HEK293 (cell line): Measurements from ENCODE around the gene DIO1.

ENCODE experiments used
- OSR2 ChIP-seq: fragments of 450-650 bp; formaldehyde crosslinking; IDR thresholded peaks from 2 replicates; pipeline ENCODE4 v1.5.1; 2016; ENCODE audit warnings: missing biosample characterization, missing genetic modification characterization
- OVOL3 ChIP-seq: fragments of 450-650 bp; formaldehyde crosslinking; IDR thresholded peaks from 2 replicates; pipeline ENCODE4 v1.5.1; 2016; ENCODE audit warnings: missing biosample characterization, missing genetic modification characterization
- TCF7L2 ChIP-seq: IDR thresholded peaks from 2 replicates; pipeline ENCODE4 v1.6.1; 2011; ENCODE audit warnings: low read depth, mild to moderate bottlenecking, inconsistent platforms, low read length, moderate library complexity, borderline replicate concordance
- YY1 ChIP-seq: fragments of 450-650 bp; formaldehyde crosslinking; IDR thresholded peaks from 2 replicates; pipeline ENCODE4 v1.5.1; 2018; ENCODE audit warnings: missing biosample characterization, missing genetic modification characterization
- ZNF292 ChIP-seq: fragments of 450-650 bp; formaldehyde crosslinking; IDR thresholded peaks from 2 replicates; pipeline ENCODE4 v1.5.1; 2016; ENCODE audit warnings: low read depth, missing biosample characterization, missing genetic modification characterization, borderline replicate concordance
- ZNF792 ChIP-seq: fragments of 450-650 bp; formaldehyde crosslinking; IDR thresholded peaks from 2 replicates; pipeline ENCODE4 v1.5.1; 2016; ENCODE audit warnings: missing biosample characterization, missing genetic modification characterization
- ZSCAN30 ChIP-seq: fragments of 450-650 bp; IDR thresholded peaks from 2 replicates; pipeline ENCODE4 v1.5.1; 2018; ENCODE audit warnings: missing biosample characterization, mild to moderate bottlenecking, missing genetic modification characterization, moderate library complexity
- TF ChIP-seq, protein P1 (sequence below): fragments of 450-650 bp; formaldehyde crosslinking; IDR thresholded peaks from 2 replicates; pipeline ENCODE4 v1.5.1; 2016; ENCODE audit warnings: missing biosample characterization, missing genetic modification characterization
- TF ChIP-seq, protein P2 (sequence below): fragments of 450-650 bp; formaldehyde crosslinking; IDR thresholded peaks from 2 replicates; pipeline ENCODE4 v1.5.1; 2016; ENCODE audit warnings: missing biosample characterization, missing genetic modification characterization

DNA sequence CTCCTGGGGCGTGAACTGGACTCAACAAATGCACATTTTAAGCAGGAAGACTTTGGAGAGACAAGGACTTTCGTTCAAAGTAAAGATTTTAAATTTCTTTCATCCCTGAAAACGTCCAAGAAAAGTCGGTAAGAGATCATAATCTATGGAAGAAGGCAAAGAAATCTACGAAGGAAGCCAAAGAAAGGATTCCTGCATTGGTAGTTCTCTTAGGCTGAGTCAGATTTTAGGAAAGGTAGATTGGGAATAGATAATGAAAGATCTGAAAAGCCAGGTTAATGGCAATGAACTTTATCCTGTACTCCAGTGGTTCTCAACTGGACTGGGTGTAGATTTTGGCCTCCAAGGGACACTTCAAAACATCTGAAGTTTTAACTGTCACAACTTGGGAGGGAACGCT is 49.1 kb downstream of the DIO1 start:
- TF ChIP-seq ZNF792 (tag by site-specific recombination) (no peak), TCF7L2 (no peak), OSR2 (tag by site-specific recombination) (no peak), OVOL3 (no peak), ZSCAN30 (tag by site-specific recombination) (no peak), YY1 (tag by site-specific recombination) (no peak), ZNF292 (tag by site-specific recombination) (no peak)
- TF ChIP-seq, protein P1, sequence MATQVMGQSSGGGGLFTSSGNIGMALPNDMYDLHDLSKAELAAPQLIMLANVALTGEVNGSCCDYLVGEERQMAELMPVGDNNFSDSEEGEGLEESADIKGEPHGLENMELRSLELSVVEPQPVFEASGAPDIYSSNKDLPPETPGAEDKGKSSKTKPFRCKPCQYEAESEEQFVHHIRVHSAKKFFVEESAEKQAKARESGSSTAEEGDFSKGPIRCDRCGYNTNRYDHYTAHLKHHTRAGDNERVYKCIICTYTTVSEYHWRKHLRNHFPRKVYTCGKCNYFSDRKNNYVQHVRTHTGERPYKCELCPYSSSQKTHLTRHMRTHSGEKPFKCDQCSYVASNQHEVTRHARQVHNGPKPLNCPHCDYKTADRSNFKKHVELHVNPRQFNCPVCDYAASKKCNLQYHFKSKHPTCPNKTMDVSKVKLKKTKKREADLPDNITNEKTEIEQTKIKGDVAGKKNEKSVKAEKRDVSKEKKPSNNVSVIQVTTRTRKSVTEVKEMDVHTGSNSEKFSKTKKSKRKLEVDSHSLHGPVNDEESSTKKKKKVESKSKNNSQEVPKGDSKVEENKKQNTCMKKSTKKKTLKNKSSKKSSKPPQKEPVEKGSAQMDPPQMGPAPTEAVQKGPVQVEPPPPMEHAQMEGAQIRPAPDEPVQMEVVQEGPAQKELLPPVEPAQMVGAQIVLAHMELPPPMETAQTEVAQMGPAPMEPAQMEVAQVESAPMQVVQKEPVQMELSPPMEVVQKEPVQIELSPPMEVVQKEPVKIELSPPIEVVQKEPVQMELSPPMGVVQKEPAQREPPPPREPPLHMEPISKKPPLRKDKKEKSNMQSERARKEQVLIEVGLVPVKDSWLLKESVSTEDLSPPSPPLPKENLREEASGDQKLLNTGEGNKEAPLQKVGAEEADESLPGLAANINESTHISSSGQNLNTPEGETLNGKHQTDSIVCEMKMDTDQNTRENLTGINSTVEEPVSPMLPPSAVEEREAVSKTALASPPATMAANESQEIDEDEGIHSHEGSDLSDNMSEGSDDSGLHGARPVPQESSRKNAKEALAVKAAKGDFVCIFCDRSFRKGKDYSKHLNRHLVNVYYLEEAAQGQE (tag by site-specific recombination), result no peak
- TF ChIP-seq, protein P2, sequence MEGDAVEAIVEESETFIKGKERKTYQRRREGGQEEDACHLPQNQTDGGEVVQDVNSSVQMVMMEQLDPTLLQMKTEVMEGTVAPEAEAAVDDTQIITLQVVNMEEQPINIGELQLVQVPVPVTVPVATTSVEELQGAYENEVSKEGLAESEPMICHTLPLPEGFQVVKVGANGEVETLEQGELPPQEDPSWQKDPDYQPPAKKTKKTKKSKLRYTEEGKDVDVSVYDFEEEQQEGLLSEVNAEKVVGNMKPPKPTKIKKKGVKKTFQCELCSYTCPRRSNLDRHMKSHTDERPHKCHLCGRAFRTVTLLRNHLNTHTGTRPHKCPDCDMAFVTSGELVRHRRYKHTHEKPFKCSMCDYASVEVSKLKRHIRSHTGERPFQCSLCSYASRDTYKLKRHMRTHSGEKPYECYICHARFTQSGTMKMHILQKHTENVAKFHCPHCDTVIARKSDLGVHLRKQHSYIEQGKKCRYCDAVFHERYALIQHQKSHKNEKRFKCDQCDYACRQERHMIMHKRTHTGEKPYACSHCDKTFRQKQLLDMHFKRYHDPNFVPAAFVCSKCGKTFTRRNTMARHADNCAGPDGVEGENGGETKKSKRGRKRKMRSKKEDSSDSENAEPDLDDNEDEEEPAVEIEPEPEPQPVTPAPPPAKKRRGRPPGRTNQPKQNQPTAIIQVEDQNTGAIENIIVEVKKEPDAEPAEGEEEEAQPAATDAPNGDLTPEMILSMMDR (tag by site-specific recombination), result no peak
